Activated CD4-positive, alpha-beta T cell treated with anti-CD3 and anti-CD28 coated beads for 24 hours (primary cell): ENCODE results near the gene RAD1.
A peak's percentile ranks its signal among the peaks of the same experiment; 100 is the strongest.

Experiments used
- DNase-seq, 2 donors: peaks; one replicate each; pipeline ENCODE4 v3.0.0-alpha.2; 2020; ENCODE audit warnings: low read depth in 2 of 2

The RAD1 gene

DNA sequence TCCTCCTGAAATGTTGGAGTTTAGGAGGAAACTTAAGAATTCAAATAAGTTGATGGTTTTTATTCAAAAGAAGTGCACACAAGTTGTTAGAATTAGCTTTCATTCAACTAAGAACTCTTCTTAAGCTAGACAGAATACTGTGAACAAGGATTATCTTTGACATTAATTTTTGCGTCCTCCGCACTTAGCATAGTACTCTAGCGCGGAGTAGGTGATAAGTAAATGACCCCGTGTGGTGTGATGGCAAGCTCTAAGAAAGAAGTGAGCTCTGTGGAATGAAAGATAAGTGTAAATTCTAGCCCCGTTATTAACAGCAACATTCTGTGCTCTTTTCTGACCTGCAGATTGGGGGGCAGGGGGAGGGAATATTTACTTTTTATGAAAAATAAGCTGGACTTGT lies 1.2 kb upstream of the RAD1 start:
- no peak for DNase-seq

- DNase-seq, result no peak
These were observed 520 bp upstream of the RAD1 start for GRCh38 chr5:34915856-34916192.

GRCh38 chr5:34914671-34915138 lies 599 bp downstream of the RAD1 start:
- no peak for DNase-seq

DNA sequence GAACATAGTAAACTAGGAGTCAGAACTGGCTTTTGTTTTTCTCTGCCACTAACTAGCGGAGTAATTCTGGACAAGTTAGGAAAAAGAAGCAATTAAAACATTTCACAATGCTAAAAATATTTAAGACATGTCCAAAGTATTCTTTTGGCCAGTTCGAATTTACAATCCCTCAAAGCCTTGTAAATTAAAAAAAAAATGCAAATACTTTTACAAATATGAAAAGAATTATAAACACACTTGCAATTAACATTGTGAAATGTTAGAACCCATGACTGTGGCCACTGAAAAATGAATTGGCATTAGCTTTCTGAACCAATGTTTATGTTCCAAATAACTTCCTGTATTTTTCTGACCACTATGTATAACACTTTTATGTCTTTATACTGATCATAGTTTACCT lies 2.2 kb downstream of the RAD1 start:
- no peak for DNase-seq

- no peak for DNase-seq
These were observed 9.7 kb downstream of the RAD1 start for GRCh38 chr5:34905564-34905963.

- no peak for DNase-seq
These were observed 12.0 kb downstream of the RAD1 start for GRCh38 chr5:34903260-34903659.

GRCh38 chr5:34900652-34901051 lies 14.7 kb downstream of the RAD1 start:
- no peak for DNase-seq

GRCh38 chr5:34899066-34899465 lies 16.2 kb downstream of the RAD1 start:
- DNase-seq, result no peak

- peak; percentile 30 to 41 for DNase-seq
These were observed 16.9 kb downstream of the RAD1 start for GRCh38 chr5:34898258-34898895.

- DNase-seq, result no peak
These were observed 17.7 kb downstream of the RAD1 start for GRCh38 chr5:34897646-34898045.

- no peak for DNase-seq
These were observed 19.5 kb downstream of the RAD1 start for GRCh38 chr5:34895641-34896419.

DNA sequence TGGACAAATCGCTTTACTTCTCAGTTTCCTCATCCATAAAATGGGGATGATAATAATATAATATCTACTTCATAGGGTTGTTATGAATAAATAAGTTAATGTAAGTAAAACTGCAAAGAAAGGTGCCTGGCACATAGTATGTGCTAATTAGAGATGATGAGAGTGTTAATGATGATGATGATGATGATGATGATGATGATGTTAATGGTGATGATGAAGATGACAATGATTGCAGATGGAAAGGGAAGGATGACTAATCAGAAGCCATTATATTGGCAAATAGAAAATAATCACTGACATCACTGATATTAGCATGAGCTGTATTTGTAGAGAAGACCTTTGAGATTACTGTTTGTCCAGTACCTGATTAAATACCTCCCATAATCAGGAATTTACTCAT lies 20.6 kb downstream of the RAD1 start:
- no peak for DNase-seq

DNA sequence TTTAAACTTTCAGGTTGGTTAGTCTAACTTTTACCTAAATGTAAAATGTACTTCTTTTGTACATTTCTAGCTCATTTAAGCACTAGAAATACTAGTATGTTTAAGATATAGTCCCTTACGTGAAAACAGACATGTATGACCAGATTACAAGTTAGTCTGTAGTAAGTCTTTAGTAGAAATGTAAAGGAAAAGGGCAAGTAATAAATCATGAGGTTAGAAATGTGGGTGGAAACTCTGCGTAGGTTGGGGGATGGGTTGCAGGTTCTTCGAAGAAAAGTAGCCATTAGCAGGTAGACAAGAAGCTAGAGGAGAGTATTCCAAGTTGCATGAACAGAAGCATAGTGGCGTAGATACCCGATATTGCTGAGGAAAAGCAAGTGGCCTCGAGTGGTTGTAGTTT lies 22.9 kb downstream of the RAD1 start:
- no peak for DNase-seq

DNA sequence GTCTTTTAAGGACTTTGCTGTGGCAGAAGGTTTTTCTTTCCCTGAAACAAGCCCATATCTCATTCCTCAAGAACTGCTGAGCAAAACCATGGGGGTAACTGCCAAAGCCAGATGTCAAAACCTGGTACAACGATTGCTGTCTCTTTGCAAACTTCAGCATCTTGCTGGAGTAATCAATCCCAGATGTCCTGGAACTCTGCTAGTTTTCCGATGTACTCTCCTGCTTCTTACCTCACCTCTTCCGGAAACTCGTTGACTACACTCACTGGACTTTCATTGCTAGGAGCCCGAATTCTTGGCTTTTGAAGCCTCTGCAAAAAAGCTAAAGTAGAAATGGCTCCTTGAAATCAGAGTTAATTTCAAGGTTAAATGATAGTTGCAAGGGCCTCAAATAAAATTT lies 23.3 kb downstream of the RAD1 start:
- DNase-seq, result no peak

GRCh38 chr5:34889394-34889793 lies 25.9 kb downstream of the RAD1 start:
- no peak for DNase-seq

GRCh38 chr5:34886392-34887119 lies 28.7 kb downstream of the RAD1 start:
- DNase-seq, result no peak

DNA sequence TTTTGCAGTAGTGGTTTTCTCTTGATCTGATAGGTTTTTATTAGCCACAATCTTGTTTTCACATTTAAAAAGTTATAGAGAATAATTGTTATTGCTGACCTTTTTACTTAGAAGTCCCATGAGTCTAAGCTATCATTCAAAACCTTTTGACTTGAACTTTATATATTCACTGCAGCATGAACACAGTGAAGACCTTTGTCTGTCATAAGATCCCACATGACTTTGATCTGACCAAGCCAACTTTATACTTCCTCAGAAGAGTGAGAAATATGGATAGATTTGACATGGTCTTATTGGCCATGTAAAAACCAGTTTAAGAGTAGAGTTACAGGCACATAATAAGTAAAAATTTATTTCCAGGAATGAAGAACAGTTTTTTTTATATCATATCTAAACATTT lies 34.1 kb downstream of the RAD1 start:
- DNase-seq, result no peak

GRCh38 chr5:34876275-34876674 lies 39.0 kb downstream of the RAD1 start:
- DNase-seq, result no peak

GRCh38 chr5:34870382-34870781 lies 44.9 kb downstream of the RAD1 start:
- DNase-seq, result no peak

DNA sequence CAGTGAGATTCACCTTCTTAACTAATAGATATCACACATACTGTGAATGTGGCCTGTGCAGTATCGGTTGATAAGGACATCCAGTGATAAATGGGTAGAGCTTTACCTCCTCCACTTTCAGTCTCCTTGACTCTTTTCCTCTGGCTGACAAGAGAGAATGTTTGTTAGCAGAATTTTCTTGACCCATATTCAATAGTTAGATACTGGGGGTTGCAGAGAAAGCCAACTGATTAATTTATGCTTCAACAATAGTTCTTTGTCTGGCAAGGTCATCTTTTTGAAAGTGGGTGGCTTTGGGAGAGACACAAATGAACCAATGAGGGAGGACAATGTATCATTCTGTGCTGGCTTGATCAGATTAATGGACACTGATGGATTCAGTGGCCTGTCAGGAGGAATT lies 46.0 kb downstream of the RAD1 start:
- DNase-seq, result no peak

DNA sequence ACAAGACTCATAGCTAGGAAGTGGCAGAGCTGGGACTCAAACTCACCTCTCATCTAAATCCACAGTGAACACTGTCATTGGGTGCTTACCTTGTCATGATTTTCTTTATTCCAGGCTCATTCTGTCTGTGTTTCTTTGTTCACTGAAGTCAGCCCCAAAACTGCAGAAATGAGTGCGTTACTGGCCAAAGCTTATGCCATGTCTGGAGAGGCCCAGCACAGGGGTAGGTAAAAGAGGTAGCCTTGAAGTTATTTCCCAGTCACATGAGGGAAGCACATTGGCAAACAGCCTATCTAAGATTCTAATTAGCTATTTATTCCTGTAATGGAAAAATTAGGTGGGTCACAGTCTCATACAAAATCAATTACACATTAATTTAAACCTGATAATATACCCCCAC lies 46.5 kb downstream of the RAD1 start:
- DNase-seq, result no peak

- no peak for DNase-seq
These were observed 47.6 kb downstream of the RAD1 start for GRCh38 chr5:34867660-34868059.

- no peak for DNase-seq
These were observed 48.3 kb downstream of the RAD1 start for GRCh38 chr5:34866989-34867471.
